Tibial nerve (tissue), 3 donors: ENCODE results near the gene ZNF778.

Experiments used
- CTCF ChIP-seq, 5 experiments: fragments of 200-600 bp in 3 of 5; fragments of 450-650 bp in 2 of 5; sonication (generic) in 3 of 5; IDR thresholded peaks; one replicate each; pipeline ENCODE4 v1.5.1; 2016 to 2019; ENCODE audit warnings: antibody characterized with exemption in 5 of 5, mild to moderate bottlenecking in 3 of 5, moderate library complexity in 2 of 5
- POLR2A ChIP-seq, 2 donors: fragments of 450-650 bp; IDR thresholded peaks; one replicate each; pipeline ENCODE4 v1.6.1; 2017; ENCODE audit warnings: antibody characterized with exemption in 2 of 2, mild to moderate bottlenecking in 2 of 2, moderate library complexity in 2 of 2

- TF ChIP-seq CTCF (IDR thresholded peaks at IDR 0.05) (no peak), POLR2A (IDR thresholded peaks at IDR 0.05) (no peak)
Measured at GRCh38 chr16:89172528-89173173, 44.9 kb upstream of the ZNF778 start.
